MCF 10A (cell line): ENCODE data around the gene C1QTNF1. TPM values are rescaled to one million over a fixed set of nuclear protein-coding genes. Genes with fewer than 3 reads are reported as not detected.

Experiments
- BruUV-seq: library from RNA; stranded (reverse); fragments of 400-500 nt; replicated peaks from 2 replicates; lab custom pipeline; 2021; lab: Mats Ljungman, UMichigan
- CTCF ChIA-PET: fragments of 300-600 bp; sonication (Branson Sonifier 250); formaldehyde crosslinking; extraction: SDS; loops from one replicate; lab custom pipeline; 2021; ENCODE audit warnings: antibody characterized with exemption, inconsistent platforms; lab: Yijun Ruan, JAX
- POLR2A ChIA-PET: fragments of 300-600, 350-650 bp; sonication (Branson Sonifier 250); formaldehyde crosslinking; extraction: SDS; loops from one replicate; lab custom pipeline; 2020; ENCODE audit warnings: antibody characterized with exemption, inconsistent platforms; lab: Yijun Ruan, JAX
- DNase-seq: peaks from one replicate; pipeline ENCODE4 v3.0.0-alpha.2; 2018; ENCODE audit not compliant: unreplicated experiment
- H3K27ac Mint-ChIP-seq: one replicate; pipeline ENCODE4 v1.8.0; 2022; ENCODE audit warnings: mild to moderate bottlenecking, low read depth, mixed read lengths; ENCODE audit not compliant: unreplicated experiment
- H3K27me3 Mint-ChIP-seq: one replicate; pipeline ENCODE4 v1.8.0; 2022; ENCODE audit warnings: mixed read lengths; ENCODE audit not compliant: insufficient read depth, unreplicated experiment
- H3K36me3 Mint-ChIP-seq: one replicate; pipeline ENCODE4 v1.8.0; 2022; ENCODE audit warnings: mild to moderate bottlenecking, moderate library complexity, mixed read lengths; ENCODE audit not compliant: insufficient read depth, unreplicated experiment
- H3K4me1 Mint-ChIP-seq: one replicate; pipeline ENCODE4 v1.8.0; 2022; ENCODE audit warnings: mixed read lengths; ENCODE audit not compliant: insufficient read depth, unreplicated experiment
- H3K4me3 Mint-ChIP-seq: one replicate; pipeline ENCODE4 v1.8.0; 2022; ENCODE audit warnings: mild to moderate bottlenecking, moderate library complexity, mixed read lengths; ENCODE audit not compliant: unreplicated experiment
- H3K9me3 Mint-ChIP-seq: one replicate; pipeline ENCODE4 v1.8.0; 2022; ENCODE audit warnings: mixed read lengths; ENCODE audit not compliant: unreplicated experiment
- CTCF ChIP-seq: fragments of 200-600 bp; IDR thresholded peaks from one replicate; pipeline ENCODE4 v1.8.0; 2022; ENCODE audit warnings: antibody characterized with exemption, mild to moderate bottlenecking; ENCODE audit not compliant: unreplicated experiment
- intact Hi-C: fragments of 100-400 bp; cut with micrococcal nuclease; formaldehyde crosslinking; loops from 2 replicates; pipeline ENCODE4 v1.14.1; 2022
- total RNA-seq: library from RNA; stranded (reverse); gene quantifications from 2 replicates; pipeline ENCODE4 v1.2.3, GENCODE V29; 2022

The C1QTNF1 gene
- total RNA-seq, 1 experiment from 2014 or later: 3.0 TPM

DNA sequence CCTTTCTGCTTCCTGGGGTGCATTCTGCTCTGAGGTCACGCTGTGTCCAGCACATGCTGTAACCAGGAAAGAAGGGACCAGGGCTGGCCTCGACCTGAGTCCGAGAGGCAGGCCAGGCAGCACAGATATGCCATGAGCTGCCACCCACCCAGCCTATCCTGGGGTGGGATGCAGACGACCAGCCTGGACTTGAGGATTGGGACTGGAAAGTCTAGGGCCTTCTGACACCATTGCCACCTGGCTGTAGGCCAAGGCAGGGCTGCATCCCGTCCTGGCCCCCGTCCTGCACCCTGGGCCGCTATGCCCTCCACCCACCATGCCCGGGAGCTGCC lies 65.0 kb downstream of the C1QTNF1 start:
- peaks cover 14% of the 10 kb centered on the region for H3K27me3 Mint-ChIP-seq
- H3K4me3 Mint-ChIP-seq: no peak overlapping the region
- H3K27ac Mint-ChIP-seq: no peak overlapping the region
- H3K9me3 Mint-ChIP-seq: no peaks in the 10 kb centered on the region
- ChIA-PET CTCF (interaction anchor here (0.7 to 19.7 kb wide), 9 partner anchors 11 to 315 kb away, joined by 3 to 273 read pairs (median 4); no protein-coding TSS in a partner anchor), POLR2A (interaction anchor here (0.7 to 3.3 kb wide), 3 partner anchors 79 to 304 kb away, joined by 3 to 12 read pairs (median 4); partner anchors contain the start of gene CANT1)
- peaks cover 10% of the 10 kb centered on the region for H3K36me3 Mint-ChIP-seq
- no peak for DNase-seq
- no TSS peak for BruUV-seq
- no peaks in the 10 kb centered on the region for H3K4me1 Mint-ChIP-seq
- intact Hi-C loops: no loop called here
- TF ChIP-seq CTCF: no peak

DNA sequence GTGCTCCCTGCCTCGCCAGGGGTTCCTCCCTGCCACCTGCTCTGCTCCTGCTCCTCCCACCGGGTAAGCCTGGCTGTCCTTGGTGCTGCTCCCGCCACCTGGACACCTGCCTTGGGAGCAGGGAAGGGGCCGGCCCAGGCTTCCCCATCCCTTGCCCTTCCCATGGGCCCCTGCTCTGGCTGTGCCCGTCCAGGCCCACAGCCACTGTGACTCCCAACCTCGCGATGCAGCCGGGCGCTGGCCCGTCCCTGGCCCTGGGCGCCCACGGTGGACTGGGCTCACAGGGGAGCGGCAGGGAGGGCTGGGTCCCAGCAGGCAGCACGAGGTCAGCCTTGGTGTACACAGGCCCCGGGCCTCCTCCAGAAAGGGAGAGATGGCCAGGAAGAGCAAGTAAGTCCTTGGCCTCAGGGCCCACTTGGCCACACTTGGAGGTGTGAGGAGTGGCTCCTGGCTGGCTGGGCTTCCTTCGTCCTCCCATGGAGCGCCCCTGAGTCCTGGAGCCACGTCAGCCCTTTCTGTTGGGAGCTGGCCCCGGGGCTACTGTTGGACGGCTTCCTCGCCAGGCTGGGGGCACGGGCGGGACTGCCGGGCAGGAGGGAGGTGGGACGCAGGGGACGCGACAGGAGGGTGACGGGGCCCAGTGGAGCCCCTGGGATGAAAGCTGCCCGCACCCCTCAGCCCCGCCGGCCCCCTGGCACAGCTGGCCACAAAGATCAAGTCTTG lies 65.9 kb downstream of the C1QTNF1 start:
- intact Hi-C loops: no loop called here
- ChIA-PET POLR2A (interaction anchor here (0.9 to 1.3 kb wide), 3 partner anchors 18 to 304 kb away, joined by 3 to 4 read pairs (median 4); partner anchors contain the start of gene CANT1), CTCF (interaction anchor here (1.5 to 19.7 kb wide), 2 partner anchors 75 to 302 kb away, joined by 5 to 273 read pairs; no protein-coding TSS in a partner anchor)
- BruUV-seq: no TSS peak
- Mint-ChIP-seq H3K27ac (no peak overlapping the region), H3K4me3 (no peak overlapping the region), H3K36me3 (peaks cover 10% of the 10 kb centered on the region), H3K27me3 (peaks cover 14% of the 10 kb centered on the region), H3K4me1 (no peaks in the 10 kb centered on the region), H3K9me3 (no peaks in the 10 kb centered on the region)
- TF ChIP-seq CTCF: no peak
- no peak for DNase-seq

DNA sequence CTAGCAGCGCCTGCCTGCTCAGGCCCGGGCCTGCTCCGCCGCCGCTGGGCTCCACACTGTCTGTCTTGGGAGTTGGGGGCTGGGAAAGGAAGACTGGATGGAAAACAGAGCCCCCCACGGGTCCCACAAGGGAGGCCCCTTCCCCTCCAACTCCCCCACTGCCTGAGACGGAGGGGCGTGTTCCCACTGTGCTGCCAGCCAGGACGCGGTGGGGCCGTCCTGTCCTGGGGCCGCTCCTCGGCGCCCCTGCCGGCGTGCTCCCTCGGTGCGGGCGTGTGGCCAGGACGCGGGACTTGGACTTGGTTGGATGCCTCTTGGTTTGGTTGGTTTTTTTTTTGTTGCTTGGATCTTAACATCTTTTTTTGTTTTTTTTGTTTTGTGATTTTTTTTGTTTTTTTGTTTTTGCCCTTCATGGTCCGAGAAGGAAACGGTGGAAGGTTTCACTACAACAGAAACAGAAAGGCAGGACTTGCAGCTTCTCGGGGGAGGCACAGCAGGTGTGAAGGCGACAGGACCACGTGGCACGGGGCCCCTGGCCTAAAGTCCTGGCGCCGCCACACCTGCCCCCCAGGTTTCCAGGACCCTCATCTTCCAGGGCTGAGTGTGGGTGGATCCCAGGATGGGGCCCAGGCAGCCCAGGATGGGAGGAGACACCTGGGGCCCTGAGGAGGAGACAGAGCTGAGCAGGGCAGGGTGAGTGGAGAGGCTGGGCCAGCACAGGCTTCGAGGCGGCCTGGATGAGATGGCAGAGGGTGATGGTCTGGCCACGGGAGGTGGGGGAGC lies 66.7 kb downstream of the C1QTNF1 start:
- ChIA-PET POLR2A (interaction anchor here (1.0 to 1.3 kb wide), 2 partner anchors 17 to 303 kb away, joined by 3 to 4 read pairs; no protein-coding TSS in a partner anchor), CTCF (interaction anchor here (19.7 kb wide), 1 partner anchor 301 kb away, joined by 273 read pairs; no protein-coding TSS in a partner anchor)
- Mint-ChIP-seq H3K4me3 (no peak overlapping the region), H3K27me3 (peaks cover 14% of the 10 kb centered on the region), H3K4me1 (no peaks in the 10 kb centered on the region), H3K36me3 (peaks cover 10% of the 10 kb centered on the region), H3K9me3 (no peaks in the 10 kb centered on the region), H3K27ac (peak overlapping the region; percentile 57)
- intact Hi-C loops: no loop called here
- BruUV-seq: no TSS peak
- no peak for TF ChIP-seq CTCF
- no peak for DNase-seq

GRCh38 chr17:79091226-79091670 lies 67.3 kb downstream of the C1QTNF1 start:
- no peaks in the 10 kb centered on the region for H3K9me3 Mint-ChIP-seq

More at GRCh38 chr17:79091226-79091670, 67.3 kb downstream of the C1QTNF1 start:
- no peak for TF ChIP-seq CTCF
- no TSS peak for BruUV-seq
- no peak overlapping the region for H3K4me3 Mint-ChIP-seq
- H3K27me3 Mint-ChIP-seq: peaks cover 14% of the 10 kb centered on the region
- H3K27ac Mint-ChIP-seq: no peak overlapping the region
- DNase-seq: no peak
- CTCF ChIA-PET: interaction anchor here (19.7 kb wide), 1 partner anchor 300 kb away, joined by 273 read pairs; no protein-coding TSS in a partner anchor
- POLR2A ChIA-PET: no interaction called here
- intact Hi-C loops: no loop called here
- H3K4me1 Mint-ChIP-seq: no peaks in the 10 kb centered on the region
- H3K36me3 Mint-ChIP-seq: peaks cover 4% of the 10 kb centered on the region
